Upper lobe of left lung (tissue), 4 donors: Measurements from ENCODE around the gene SLC26A1.

Experiments
- CTCF ChIP-seq, 6 experiments: fragments of 450-650 bp in 4 of 6; fragments of 200-600 bp in 2 of 6; sonication (generic) in 2 of 6; IDR thresholded peaks; one replicate each; pipeline ENCODE4 v1.5.1; 2016 to 2019; ENCODE audit warnings: antibody characterized with exemption in 6 of 6
- POLR2A ChIP-seq, 4 donors: fragments of 450-650 bp; IDR thresholded peaks; one replicate each; pipeline ENCODE4 v1.5.1; 2016 to 2017; ENCODE audit warnings: antibody characterized with exemption in 4 of 4, mild to moderate bottlenecking in 2 of 4

- no peak for TF ChIP-seq POLR2A (IDR thresholded peaks at IDR 0.05)
- TF ChIP-seq CTCF (IDR thresholded peaks at IDR 0.05): no peak
Observed at GRCh38 chr4:965766-966134, 27.5 kb downstream of the SLC26A1 start.
